Parathyroid adenoma (tissue), 2 donors: ENCODE measurements around the gene FCER2.

ENCODE experiments used
- H2AFZ ChIP-seq: fragments of 300-600 bp; sonication (generic); one replicate; pipeline ENCODE4 v1.7.0; 2017; ENCODE audit warnings: antibody characterized with exemption, mild to moderate bottlenecking
- H3K27ac ChIP-seq: fragments of 300-600 bp; sonication (generic); one replicate; pipeline ENCODE4 v1.7.0; 2017
- H3K27me3 ChIP-seq: fragments of 300-600 bp; sonication (generic); one replicate; pipeline ENCODE4 v1.7.0; 2017; ENCODE audit warnings: low read length; ENCODE audit not compliant: control insufficient read depth, insufficient read depth
- H3K36me3 ChIP-seq: fragments of 300-600 bp; sonication (generic); one replicate; pipeline ENCODE4 v1.7.0; 2017; ENCODE audit warnings: low read length; ENCODE audit not compliant: control insufficient read depth, insufficient read depth
- H3K4me1 ChIP-seq: fragments of 300-600 bp; sonication (generic); one replicate; pipeline ENCODE4 v1.7.0; 2017; ENCODE audit warnings: control low read depth
- H3K4me2 ChIP-seq: fragments of 300-600 bp; sonication (generic); one replicate; pipeline ENCODE4 v1.7.0; 2017; ENCODE audit warnings: low read length
- H3K4me3 ChIP-seq: fragments of 300-600 bp; sonication (generic); one replicate; pipeline ENCODE4 v1.7.0; 2017; ENCODE audit warnings: low read depth, low read length
- H3K79me2 ChIP-seq: fragments of 300-600 bp; sonication (generic); one replicate; pipeline ENCODE4 v1.7.0; 2017; ENCODE audit warnings: control low read depth
- H3K9ac ChIP-seq: fragments of 300-600 bp; sonication (generic); one replicate; pipeline ENCODE4 v1.7.0; 2017; ENCODE audit warnings: mild to moderate bottlenecking
- H3K9me3 ChIP-seq: fragments of 300-600 bp; sonication (generic); one replicate; pipeline ENCODE4 v1.7.0; 2017; ENCODE audit warnings: low read length; ENCODE audit not compliant: control insufficient read depth
- TF ChIP-seq, protein P1 (sequence below): fragments of 300-600 bp; sonication (generic); IDR thresholded peaks from one replicate; pipeline ENCODE4 v1.7.0; 2017; ENCODE audit warnings: antibody characterized with exemption, mild to moderate bottlenecking
- donor health status: primary hyperparathyroidism.

The FCER2 gene

GRCh38 chr19:7641290-7642276 lies 60.3 kb downstream of the FCER2 start:
- H2AFZ ChIP-seq = no peak overlapping the region
- H3K27me3 ChIP-seq = no peaks in the 10 kb centered on the region
- no peaks in the 10 kb centered on the region for H3K9me3 ChIP-seq
- H3K79me2 ChIP-seq = no peaks in the 10 kb centered on the region
- H3K9ac ChIP-seq = no peak overlapping the region
- TF ChIP-seq, protein P1, sequence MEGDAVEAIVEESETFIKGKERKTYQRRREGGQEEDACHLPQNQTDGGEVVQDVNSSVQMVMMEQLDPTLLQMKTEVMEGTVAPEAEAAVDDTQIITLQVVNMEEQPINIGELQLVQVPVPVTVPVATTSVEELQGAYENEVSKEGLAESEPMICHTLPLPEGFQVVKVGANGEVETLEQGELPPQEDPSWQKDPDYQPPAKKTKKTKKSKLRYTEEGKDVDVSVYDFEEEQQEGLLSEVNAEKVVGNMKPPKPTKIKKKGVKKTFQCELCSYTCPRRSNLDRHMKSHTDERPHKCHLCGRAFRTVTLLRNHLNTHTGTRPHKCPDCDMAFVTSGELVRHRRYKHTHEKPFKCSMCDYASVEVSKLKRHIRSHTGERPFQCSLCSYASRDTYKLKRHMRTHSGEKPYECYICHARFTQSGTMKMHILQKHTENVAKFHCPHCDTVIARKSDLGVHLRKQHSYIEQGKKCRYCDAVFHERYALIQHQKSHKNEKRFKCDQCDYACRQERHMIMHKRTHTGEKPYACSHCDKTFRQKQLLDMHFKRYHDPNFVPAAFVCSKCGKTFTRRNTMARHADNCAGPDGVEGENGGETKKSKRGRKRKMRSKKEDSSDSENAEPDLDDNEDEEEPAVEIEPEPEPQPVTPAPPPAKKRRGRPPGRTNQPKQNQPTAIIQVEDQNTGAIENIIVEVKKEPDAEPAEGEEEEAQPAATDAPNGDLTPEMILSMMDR = no peak
- H3K4me1 ChIP-seq = no peaks in the 10 kb centered on the region
- no peak overlapping the region for H3K4me3 ChIP-seq
- H3K4me2 ChIP-seq = no peak overlapping the region
- H3K36me3 ChIP-seq = no peaks in the 10 kb centered on the region
- no peak overlapping the region for H3K27ac ChIP-seq

GRCh38 chr19:7640803-7641202 lies 61.1 kb downstream of the FCER2 start:
- no peak overlapping the region for H3K27ac ChIP-seq
- H3K9me3 ChIP-seq = no peaks in the 10 kb centered on the region
- TF ChIP-seq, protein P1 = no peak
- no peaks in the 10 kb centered on the region for H3K36me3 ChIP-seq
- no peak overlapping the region for H3K9ac ChIP-seq
- H3K27me3 ChIP-seq = no peaks in the 10 kb centered on the region
- H3K4me1 ChIP-seq = no peaks in the 10 kb centered on the region
- H3K4me2 ChIP-seq = no peak overlapping the region
- no peak overlapping the region for H2AFZ ChIP-seq
- no peak overlapping the region for H3K4me3 ChIP-seq
- no peaks in the 10 kb centered on the region for H3K79me2 ChIP-seq

DNA sequence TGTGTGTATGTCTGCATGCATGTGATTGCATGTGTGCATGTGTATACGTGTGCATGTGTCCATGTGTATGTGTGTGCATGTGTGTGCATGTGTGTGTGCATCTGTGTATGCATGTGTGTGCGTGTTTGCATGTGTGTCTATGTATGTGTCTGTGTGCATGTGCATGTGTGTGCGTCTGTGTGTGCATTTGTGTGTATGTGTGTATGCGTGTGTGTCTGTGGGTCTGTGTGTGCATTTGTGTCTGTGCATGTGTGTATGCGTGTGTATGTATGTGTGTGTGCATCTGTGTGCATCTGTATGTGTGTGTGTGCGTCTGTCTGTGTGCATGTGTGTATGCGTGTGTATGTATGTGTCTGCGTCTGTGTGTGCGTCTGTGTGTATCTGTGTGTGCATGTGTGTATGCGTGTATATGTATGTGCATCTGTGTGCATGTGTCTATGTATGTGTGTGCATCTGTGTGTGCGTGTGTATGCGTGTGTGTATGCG lies 62.0 kb downstream of the FCER2 start:
- no peaks in the 10 kb centered on the region for H3K36me3 ChIP-seq
- TF ChIP-seq, protein P1 = no peak
- H3K79me2 ChIP-seq = no peaks in the 10 kb centered on the region

GRCh38 chr19:7638802-7639465 lies 63.0 kb downstream of the FCER2 start:
- no peak overlapping the region for H2AFZ ChIP-seq
- H3K36me3 ChIP-seq = no peaks in the 10 kb centered on the region
- H3K4me2 ChIP-seq = no peak overlapping the region
- no peak overlapping the region for H3K4me3 ChIP-seq
- H3K27ac ChIP-seq = no peak overlapping the region
- no peaks in the 10 kb centered on the region for H3K79me2 ChIP-seq
- H3K27me3 ChIP-seq = no peaks in the 10 kb centered on the region
- H3K9ac ChIP-seq = no peak overlapping the region
- TF ChIP-seq, protein P1 = no peak
- H3K4me1 ChIP-seq = no peaks in the 10 kb centered on the region
- H3K9me3 ChIP-seq = no peaks in the 10 kb centered on the region

More for the DNA sequence above, 62.0 kb downstream of the FCER2 start:
- Histone ChIP-seq H3K27ac (no peak overlapping the region), H3K4me3 (no peak overlapping the region), H3K4me1 (no peaks in the 10 kb centered on the region), H3K27me3 (no peaks in the 10 kb centered on the region), H3K4me2 (no peak overlapping the region), H3K9me3 (no peaks in the 10 kb centered on the region), H2AFZ (no peak overlapping the region), H3K9ac (no peak overlapping the region)
